GOT3 (cell line): ENCODE data around the gene MS4A18.
"Not testable (repeated sequence)": the region's sequence is repeated elsewhere in the genome, so short reads cannot be mapped to it uniquely, and the experiment has no call there.

Experiments
- DNase-seq: peaks from one replicate; lab custom pipeline; 2025; ENCODE audit warnings: mixed read lengths; lab: John Stamatoyannopoulos, UW

The MS4A18 gene

DNA sequence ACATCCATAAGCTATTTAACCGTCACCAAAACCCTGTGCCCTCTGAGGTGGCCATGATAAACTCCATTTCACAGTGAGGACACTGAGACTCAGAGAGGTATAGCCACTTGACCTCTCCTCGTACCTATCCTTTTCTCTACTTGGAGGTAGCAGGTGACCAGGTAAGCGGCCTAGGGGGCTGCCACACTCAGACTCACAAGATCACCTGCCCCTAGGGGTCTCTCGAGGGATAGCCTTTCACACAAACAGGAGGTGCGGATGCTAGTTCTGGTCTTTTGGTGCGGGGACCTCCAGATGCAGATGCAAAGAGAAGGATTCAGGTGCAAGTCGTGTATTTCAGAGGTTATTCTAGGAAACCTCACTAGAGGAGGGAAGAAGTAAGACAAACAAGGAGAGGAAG lies 14.6 kb downstream of the MS4A18 start:
- no peak for DNase-seq

DNA sequence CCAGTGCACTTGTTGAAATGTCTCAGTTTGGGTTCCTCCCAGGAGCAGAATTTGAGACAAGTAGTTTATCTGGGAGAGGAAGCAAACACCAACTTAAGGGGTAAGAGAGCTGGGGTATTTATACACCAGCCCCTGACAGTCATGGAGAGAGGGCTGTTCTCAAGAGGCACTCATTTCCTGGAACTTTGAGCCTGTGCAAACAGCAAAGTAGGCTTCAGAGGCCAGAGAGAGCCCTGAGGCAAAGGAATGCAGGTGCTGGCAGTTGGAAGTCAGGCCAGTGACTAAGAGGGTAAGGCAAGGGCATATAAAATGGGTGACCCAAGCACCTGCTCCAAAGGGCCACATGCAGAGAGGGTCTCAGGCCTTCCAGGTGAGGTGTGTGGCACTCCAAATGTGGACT lies 16.1 kb downstream of the MS4A18 start:
- DNase-seq = no peak

DNA sequence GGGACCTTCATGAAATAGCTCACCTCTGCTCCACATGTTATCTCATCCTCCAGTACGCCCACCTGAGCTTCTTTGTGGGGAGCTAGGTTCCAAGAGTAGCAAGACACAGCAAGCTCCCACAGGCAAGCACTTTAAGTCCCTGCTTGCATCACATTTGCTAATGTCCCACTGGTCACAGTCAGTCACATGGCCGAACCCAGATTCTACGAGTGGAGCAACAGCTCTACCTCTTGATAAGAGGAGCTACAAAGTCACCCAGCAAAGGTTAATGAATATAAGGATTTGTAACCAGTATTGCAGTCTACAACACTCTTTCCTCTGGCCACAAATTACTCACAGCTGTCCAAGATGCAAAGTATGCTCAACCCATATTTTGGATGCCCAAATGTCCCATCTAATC lies 16.9 kb downstream of the MS4A18 start:
- DNase-seq = no peak

DNA sequence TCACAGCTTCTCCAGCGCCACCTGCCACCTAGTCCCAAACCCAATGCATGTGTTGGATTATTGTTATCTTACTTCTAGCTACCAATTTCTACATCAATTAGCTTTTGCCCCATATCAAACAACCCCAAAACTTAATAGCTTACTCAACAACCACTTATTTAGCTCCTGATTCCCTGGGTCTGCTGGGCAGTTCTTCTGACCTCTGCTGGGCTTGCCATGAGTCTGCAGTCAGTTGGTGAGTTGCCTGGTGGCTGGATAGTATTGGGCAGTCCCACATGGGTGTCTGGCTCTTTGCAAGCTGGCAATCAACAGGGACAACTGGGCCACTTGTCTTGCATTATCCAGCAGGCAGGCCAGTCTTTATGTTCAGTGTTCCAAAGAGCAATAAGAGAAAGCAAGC lies 18.5 kb downstream of the MS4A18 start:
- DNase-seq = no peak

DNA sequence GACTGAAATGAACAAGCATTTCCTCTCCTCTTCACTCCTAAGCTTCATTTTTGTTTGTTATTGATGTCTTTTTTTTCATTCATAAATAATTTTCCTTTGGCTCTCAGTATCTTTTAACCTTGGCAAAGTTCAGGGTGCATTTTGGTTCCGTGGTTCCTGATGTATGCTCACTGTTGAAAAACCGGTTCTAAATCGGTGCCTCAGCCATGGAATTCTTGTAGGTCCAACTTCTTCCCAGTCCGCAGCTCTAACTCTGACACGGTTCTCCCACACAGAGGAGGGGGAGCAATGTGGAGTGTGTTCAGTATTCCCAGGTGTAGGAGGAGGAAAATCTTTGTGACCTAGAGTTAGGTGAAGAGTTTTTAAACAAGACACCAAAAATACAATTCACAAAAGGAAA lies 19.6 kb downstream of the MS4A18 start:
- DNase-seq = no peak

DNA sequence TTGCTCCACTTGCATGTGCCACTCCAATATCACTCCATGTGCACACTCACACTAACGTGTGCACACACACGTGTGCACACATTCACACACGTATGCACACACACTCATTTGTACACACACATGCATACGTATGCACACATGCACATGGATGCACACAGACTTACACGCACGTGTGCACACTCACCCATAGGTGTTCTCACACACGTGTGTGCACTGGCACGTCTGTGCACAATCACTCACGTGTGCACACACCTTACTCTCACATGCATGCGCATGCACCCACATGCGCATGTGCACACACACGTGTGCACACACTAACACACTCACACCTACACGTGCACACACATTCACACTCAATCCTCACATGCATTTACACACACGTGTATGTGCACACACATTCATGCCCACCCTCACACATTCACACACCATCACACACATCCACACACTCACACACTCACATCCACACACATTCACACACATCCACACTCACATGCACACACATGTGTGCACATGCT lies 22.9 kb downstream of the MS4A18 start:
- no peak for DNase-seq

DNA sequence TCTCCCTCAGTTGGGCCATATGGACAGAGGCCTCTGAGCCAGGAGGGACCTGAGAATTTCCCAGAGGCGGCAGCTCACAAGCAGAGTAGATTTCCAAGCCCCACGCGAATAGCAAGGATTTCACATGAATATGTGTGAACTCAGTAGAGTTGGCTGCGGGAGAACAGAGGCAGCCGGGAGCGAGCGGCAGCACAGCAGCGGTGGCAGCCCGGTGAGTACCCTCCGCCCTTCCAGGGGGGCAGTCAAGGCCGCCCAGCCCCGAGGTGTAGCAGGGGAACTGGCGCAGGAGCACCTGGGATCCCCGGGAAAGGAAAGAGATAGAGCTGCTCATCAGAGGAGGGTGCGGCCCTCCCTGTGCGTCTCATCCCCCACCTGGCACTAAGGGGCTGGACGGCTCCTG lies 23.7 kb downstream of the MS4A18 start:
- DNase-seq = no peak

DNA sequence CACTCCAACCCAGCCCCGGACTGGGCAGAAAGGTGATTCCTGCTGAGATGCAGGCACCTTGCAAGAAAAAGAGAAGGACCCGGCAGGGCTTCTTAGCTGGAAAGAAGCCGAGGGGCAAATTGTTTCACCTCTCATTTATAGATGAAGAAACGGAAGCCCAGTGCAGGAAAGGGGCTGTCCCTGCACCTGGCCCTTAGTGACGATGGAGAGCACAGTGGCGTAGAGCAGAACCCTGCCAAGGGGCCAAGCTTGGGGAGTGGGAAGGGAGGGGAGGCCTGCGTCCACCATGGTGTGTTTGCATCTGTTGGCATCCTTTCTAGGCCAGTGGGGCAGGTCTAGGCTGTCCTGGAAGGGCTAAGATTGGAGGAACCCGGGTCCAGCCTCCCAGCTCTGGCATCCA lies 24.3 kb downstream of the MS4A18 start:
- DNase-seq = no peak

DNA sequence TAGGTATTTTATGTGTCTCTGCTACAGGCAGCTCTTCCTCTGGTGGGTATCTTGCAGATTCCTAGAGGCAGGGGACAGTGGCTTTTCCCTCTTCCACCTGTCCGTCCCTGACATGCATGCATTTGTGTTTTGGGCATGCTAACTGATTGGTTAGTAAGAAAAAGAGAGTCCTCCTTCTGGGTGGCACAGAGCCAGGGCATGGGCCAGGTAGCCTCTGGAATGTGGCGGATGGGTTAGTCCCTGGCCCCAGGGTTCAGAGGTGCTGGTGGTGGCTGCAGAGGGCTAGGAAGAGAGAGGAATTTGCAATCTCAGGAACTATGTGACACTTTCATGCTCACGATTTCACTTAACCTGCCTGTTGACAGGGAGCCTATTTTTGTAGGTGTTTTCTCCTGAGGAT lies 26.4 kb downstream of the MS4A18 start:
- DNase-seq = no peak

DNA sequence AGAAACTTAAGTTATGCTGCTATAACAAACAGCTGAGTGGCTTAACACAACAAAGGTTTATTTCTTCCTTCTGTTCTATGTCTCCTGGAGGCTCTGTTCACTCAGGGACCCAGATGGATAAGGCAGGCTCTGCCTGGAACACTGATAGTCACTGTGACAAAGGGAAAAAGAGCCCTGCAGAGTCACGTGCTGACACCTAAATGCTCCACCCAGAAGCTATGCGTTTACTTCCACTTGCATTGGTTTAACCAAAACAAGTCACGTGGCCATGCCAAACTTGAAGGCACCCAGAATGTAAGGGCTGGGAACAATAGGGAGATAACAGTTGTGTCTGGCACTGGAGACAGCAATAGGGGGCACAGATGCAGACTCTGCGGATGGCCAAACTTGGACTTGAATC lies 28.8 kb downstream of the MS4A18 start:
- DNase-seq = no peak

DNA sequence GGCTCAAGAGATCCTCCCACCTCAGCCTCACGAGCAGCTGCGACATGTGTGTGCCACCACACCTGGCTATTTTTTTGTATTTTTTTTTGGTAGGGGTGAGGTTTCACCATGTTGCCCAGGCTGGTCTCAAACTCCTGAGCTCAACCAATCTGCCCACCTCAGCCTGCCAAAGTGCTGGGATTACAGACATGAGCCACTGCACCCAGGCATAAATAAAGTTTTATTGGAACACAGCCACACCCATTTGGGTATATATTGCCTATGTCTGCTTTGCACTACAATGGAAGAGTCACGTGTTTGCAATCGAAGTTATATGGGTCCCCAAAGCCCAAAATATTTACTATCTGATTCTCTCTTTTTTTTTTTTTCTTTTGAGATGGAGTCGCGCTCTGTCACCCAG lies 30.4 kb downstream of the MS4A18 start:
- DNase-seq = no peak

DNA sequence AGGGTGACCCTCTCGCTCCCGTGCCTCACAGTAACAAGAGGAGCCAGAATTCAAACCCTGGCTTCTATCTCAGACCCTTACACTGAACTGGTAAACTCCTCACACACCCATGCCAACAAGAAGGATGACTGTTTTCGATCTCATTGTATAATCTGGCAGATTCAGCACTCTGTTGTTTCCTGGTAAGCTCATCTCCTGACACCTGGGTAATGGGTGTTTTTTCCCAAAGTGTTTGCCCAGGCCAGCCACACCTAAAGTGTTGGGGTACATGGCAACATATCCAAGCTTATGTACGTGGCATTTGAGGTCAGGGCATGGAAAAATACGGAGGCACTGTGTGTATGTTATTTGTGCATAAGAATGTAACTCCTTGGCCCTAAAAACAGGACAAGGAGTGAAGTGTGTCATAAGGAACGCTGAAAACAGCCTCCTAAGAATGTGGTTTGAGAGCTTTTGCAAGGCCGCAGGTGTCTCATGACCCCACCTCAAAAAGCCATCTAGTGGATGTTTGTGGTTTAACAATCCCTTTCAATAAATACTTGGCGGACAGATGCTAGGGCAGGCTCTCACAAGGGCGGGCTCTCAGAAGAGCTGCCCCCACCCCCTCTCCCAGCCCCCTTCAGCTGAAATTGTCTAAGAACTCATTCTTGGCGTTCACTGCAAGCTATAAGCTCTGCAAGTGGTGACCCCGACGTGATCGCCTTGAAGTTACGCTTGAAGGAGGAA lies 31.9 kb downstream of the MS4A18 start, which contains the start of gene MS4A15:
TSS of gene MS4A15 (plus strand) at position 561 of the 726 bp plus-strand sequence. CDS start 6,867 bp downstream, outside the sequence.
- no peak for DNase-seq

DNA sequence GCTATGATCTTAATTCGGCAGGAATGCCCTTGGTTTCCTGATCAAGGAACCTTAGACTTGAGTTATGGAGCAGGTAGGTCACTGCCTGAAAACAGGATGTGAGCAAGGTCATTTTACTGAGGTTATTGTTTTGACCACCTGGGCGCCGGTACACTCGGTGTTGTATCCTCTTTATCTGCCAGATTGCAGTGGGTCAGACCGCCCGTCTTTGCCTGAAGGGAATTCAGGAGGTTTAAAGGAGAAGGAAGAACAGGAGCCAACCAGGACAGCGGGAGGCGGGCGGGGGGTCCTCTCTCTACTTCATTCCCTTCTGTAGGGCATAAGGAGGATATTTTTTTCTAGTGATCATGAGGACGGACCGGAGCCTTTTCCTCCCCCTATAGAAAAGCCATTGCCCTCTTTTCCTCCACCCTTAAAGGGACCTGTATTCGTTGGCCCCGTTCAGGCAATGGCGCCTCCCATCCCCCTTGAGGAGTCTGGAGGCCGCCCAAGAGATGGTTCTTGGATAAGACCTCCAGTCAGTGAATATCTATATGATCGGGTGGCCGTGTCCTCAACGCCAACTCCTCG lies 32.8 kb downstream of the MS4A18 start:
- DNase-seq = no peak

DNA sequence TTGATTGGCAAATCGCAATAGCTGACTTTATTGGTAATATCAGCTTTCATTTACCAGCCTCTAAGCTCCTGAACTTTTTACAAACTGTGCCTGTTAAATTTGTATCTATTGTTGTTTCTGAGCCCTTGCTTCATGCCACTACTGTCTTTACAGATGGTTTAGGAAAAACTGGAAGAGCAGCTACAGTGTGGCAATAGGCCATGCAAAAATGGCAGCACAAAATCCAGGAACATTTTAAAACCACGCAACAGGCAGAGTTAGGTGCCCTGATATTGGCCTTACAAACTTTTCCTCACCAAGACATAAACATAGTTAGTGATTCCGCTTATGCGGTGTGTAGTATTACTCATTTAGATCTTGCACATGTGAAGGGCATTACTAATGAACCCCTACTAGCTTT lies 34.2 kb downstream of the MS4A18 start:
- not testable (repeated sequence) for DNase-seq

DNA sequence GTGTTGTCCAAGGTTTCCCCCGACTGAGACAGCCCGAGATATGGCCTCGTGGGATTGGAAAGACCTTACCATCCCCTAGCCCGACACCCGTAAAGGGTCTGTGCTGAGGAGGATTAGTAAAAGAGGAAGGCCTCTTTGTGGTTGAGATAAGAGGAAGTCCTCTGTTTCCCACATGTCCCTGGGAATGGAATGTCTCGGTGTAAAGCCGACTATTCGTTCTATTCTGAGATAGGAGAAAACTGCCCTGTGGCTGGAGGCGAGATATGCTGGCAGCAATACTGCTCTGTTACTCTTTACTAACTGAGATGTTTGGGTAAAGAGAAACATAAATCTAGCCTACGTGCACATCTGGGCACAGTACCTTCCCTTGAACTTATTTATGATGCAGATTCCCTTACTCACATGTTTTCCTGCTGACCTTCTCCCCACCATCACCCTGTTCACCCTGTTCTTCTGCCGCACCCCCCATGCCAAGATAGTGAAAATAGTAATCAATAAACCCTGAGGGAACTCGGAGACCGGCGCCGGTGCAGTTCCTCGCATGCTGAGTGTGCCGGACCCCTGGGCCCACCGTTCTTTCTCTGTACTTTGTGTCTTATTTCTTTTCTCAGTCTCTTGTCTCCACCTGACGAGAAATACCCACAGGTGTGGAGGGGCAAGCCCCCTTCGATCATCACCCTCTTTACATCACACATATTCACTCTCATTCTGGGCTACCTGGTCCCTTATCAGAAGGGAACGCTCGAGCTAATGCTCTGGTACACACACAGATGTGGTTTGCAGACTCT lies 35.1 kb downstream of the MS4A18 start:
- DNase-seq = not testable (repeated sequence)

DNA sequence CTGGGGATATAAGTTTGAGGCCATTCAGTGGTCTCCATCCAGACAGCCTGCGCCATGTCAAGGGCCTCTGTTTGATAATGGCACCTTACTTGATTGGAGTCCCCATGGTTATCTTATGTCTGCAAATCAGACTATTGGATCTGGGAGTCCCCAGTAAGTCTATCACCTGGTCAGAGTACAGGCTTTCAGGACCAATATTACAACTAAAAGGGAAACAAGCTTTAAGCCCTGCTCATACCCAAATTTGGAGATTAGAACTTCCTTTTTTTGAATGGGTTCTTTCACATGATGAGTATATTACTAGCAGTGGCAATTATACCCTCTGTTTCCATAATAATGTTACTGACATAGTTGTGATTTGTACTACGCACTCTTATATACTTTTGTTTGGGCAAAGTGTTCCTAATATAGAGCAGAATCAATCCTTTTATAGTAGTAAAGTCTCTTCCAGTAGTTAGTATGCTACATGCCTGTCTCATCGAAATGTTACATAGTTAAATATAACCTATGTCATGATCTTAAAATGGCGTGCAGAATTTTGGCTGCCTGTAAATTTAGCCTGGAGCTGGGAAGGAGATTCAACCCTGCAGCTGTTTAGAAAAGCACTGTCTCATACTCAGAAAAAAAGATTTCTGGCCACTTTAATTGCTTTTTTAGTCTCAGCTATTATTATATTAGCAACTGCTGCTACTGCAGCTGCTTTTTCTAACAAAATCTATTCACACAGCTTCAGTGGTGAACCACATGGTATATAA lies 37.1 kb downstream of the MS4A18 start:
- DNase-seq = no peak

DNA sequence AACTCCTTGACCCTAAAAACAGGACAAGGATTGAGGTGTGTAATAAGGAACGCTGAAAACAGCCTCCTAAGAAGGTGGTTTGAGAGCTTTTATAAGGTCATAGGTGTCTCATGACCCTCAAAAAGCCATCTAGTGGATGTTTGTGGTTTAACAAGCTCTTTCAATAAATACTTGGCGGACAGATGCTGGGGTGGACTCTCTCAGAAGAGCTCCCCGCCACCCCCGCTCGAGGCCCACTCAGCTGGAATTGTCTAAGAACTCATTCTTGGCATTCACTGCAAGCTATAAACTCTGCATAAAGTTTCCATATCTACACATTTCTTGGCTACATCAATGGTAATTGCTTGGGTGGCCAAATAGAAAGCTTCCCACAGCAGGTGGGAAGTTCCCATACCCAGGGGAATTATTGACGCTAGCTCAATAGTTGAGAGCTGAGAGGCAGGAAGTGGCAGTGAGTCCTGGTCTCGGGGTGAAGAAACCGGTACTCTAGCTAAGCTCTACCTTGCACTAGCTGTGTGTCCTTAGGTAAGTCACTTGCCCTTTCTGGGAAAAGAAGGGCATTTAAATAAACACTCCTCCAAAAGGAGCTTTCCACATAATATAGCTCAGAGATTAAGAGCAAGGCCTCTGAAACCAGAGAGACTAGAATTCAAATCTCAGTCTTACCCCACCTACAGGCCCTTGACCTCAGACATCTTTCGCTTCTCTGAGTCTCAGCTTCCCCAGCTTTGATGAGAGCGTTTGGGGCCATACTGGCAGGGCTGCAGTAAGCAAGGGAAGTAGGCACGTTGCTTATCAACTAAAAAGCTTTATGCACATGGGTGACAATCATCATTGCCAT lies 38.6 kb downstream of the MS4A18 start:
- DNase-seq = no peak

DNA sequence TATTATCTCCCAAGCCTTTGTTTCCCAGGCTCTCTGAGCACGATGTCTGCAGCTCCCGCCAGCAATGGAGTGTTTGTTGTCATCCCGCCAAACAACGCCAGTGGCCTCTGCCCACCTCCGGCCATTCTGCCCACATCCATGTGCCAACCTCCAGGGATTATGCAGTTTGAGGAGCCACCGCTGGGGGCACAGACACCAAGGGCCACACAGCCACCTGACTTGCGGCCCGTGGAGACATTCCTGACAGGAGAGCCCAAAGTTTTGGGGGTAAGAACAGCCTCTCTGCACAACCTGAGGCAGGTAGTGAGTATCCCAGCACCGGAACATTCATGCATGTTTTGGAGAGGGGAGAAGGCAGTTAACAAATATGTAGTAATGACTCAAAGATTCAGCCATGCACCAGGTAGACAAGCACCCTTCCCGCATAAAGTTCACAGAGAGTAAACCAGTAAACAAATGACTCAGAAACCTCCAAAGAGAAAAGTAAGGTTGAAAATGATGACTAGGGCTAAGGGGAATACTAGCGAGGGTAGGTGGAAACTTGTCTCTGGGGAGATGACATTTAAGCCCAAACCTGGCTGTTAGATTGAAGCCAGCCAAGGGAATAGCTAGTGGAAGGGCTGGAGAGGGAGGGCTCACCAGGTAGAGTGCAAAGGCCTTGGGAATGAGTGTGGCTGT lies 39.3 kb downstream of the MS4A18 start:
- DNase-seq = no peak

DNA sequence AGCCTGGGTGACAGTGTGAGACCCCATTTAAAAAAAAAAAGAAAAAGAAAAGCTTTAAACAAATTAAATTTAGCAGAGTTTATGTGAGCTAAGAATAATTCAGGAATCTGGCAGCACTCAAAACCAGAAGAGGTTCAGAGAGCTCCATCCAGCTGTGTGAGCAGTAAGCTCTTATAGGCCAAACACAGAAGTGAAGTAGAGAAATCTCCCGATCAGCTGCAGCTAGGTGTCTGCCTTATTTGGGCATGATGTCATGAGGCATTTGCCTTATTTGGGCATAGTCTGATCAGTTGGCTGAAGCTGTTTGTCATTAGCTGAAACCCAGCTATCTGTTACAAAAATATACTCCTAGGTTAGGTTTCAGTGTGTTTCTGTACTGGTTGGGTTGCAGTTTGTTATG lies 40.4 kb downstream of the MS4A18 start:
- no peak for DNase-seq

DNA sequence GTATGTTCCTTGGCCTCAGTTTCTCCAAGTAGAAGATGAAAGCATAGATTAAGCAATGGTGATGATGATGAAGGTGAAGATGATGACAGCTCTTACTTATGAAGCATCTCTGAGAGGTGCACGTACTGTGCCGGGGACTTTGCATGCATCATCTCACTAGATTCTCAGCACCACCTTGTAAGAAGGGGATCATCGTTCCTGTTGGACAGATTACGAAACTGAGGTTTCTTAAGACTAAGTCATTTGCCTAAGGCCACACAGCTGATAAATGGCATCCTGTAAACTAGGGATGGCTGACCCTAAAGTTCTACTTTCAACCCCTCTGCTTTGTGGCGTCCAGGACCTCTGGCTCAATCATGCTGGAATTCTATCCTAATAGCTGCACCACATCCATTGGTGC lies 40.8 kb downstream of the MS4A18 start:
- no peak for DNase-seq

DNA sequence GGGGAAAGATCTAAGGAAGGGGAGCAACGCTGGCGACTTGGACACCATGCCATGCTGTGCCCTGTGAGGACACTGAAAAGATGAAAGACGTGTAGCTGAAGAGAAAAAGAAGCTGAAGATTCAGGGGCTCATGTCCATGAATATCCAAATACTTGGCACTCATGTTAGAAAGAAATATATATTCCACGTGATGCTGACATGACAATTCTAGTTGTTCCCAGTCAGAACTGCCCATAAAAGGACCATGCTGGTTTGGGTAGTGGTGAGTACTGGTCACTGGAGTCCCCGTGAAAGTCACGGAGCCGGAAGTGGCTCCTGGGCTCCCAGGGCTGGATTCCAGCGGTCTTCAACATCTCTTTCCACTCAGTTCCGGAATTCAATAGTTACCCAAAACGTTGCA lies 42.0 kb downstream of the MS4A18 start:
- no peak for DNase-seq
